Glomerular endothelial cell (primary cell): Measurements from ENCODE around the gene ARHGAP10. TPM values are rescaled to one million over a fixed set of nuclear protein-coding genes. Genes with fewer than 3 reads are reported as not detected.

ENCODE experiments used
- DNase-seq: peaks from one replicate; pipeline ENCODE4 v3.0.0-alpha.2; 2011; ENCODE audit warnings: low read depth, low spot score; ENCODE audit errors: extremely low read depth
- total RNA-seq: library from RNA; depleted of rRNA; stranded (reverse); fragments of >200 nt; gene quantifications from 2 replicates; pipeline ENCODE4 v1.2.3, GENCODE V29; 2015

Gene ARHGAP10
- total RNA-seq, 1 donor from 2014 or later = 16.7 TPM

DNA sequence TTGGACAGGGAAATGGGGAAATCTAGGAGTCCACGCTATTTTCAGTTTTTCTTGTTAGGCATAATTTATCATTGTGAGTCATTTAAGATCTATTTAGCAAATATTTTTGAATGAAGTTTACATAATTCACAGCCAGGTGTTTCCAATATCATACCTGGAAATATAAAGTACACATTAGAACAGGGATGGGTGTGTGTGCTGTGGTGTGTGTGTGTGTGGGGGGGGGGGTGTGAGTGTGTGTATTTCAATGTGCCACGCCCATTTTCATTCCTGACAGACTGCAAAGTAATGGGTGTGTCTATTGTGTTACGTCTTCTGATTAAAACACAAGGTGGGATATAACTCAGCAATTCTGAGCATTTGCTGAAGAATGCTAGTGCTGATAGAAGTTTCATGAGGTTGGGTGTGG, 33.2 kb downstream of the ARHGAP10 start:
- no peak for DNase-seq

GRCh38 chr4:147768113-147768512, 36.2 kb downstream of the ARHGAP10 start:
- DNase-seq = no peak

- no peak for DNase-seq
Measured at GRCh38 chr4:147769386-147769785, 37.5 kb downstream of the ARHGAP10 start.

- no peak for DNase-seq
Measured at GRCh38 chr4:147770831-147771230, 38.9 kb downstream of the ARHGAP10 start.

GRCh38 chr4:147772056-147772455, 40.2 kb downstream of the ARHGAP10 start:
- no peak for DNase-seq

GRCh38 chr4:147772459-147772969, 40.6 kb downstream of the ARHGAP10 start:
- peak; percentile 92 for DNase-seq

- no peak for DNase-seq
Measured at GRCh38 chr4:147773261-147774184, 41.6 kb downstream of the ARHGAP10 start.

DNA sequence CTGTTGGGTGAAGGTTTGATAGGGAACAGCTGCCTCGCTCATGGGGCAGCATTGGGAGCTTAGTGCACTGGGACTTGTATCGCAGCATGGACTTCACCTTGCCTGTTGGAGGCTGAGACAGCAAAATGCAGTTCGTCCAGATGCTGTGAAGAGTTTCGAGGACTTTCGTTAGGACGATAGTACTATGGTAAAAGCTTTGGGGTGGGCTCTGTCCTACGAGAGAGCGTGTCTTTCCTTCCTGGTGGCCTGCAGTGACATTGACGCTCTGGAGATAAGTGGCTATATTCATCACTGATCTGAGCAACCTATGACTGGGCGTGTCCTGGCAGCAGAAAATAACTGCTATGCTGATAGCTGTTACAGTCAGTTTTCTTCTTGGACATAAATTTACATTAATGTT, 44.8 kb downstream of the ARHGAP10 start:
- DNase-seq = no peak

DNA sequence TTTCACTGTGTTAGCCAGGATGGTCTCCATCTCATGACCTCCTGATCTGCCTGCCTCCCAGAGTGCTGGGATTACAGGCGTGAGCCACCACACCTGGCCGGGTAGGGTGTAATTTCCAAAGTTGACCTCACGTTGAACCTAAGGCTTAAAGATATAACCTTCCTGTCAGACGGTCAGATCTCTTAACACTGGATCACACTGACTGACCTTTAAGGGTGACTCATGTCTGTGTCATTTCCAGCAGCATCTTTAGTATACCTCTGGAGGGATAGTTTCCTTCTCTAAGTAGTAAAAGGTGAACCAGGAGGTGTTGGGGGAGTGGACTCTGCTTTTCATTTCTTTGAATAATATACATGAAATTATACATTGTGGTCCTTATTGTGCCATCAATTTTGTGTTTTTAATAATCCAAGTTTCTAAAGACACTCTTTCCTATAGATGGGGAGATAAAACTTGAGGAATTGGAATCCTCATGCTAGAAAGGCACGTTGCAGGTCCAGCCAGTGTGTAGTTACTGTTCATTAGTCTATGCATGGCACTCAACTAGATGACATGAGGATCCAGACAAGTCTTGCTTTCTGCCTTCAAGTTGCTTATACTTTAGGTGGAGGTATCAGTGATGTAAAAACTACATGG, 45.7 kb downstream of the ARHGAP10 start:
- DNase-seq = no peak

DNA sequence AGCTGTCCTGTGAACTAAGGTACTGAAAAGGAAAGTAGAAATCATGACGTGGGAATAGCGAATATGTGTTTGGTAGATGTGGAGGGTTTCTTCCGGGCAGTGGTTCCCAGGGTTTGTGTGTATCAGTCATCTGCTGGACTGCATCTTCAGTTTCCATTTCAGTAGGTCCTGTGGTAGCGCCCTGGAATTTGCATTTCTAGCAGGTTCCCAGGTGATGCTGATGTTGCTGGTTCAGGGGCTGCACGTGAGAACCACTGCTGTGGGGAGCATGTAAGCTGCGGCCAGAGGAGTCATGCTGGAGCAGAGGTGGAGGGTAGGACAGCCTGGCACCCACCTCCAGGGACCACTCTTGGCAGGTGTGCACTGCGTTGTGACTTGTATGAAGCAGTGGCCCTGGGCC, 47.1 kb downstream of the ARHGAP10 start:
- DNase-seq = no peak

- no peak for DNase-seq
Measured at GRCh38 chr4:147779451-147779850, 47.6 kb downstream of the ARHGAP10 start.

DNA sequence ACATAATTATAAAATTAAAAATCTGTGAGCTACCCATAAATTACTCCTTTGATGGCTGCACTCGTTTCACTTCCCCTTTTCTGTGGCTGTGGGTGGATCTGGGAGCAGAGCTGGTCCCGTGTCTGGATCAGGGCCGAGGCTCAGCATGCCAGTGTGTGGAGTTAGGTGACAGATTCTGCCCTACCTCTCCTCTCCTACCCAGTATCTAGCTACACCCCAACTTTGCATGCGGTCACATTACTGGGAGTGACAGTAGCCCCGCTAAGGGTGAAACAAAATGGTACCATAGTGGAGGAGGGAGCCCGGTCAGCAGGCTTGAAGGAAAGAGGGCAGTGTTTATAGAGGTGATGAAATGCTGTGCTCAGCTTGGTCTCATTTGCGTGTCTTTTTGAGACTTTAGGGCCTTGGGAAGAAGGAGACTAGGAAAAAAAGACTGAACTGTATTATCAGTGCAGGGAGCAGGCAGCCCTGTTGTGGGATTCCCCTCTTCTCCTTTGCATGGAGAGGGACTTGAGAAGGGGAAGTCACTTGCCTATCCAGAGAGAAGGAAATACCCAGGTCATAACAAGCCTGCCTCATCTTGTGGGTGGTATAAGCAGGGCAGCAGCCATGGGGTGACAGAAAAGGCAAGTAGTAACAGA, 48.4 kb downstream of the ARHGAP10 start:
- DNase-seq = no peak

GRCh38 chr4:147782087-147782781, 50.3 kb downstream of the ARHGAP10 start:
- DNase-seq = no peak

DNA sequence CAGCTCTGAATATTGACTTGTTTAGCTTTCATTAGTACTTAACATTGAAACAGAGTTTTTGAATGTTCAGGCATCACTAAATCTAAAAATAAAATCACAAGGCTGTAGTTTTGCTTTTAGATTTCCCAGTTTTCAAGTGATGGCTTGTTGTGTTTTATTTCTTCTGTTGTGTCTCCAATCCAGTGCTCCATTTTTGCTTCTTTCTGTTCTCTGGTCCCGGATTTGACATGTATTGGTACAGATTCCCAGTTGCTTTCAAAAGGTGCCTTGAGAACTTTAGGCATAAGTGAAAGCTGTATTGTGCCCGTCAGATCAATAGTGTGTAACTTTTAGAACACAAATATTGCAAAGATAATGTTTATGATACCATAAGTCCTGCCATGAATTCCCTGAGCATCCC, 53.2 kb downstream of the ARHGAP10 start:
- DNase-seq = no peak

- DNase-seq = no peak
Measured at GRCh38 chr4:147786031-147786430, 54.1 kb downstream of the ARHGAP10 start.

DNA sequence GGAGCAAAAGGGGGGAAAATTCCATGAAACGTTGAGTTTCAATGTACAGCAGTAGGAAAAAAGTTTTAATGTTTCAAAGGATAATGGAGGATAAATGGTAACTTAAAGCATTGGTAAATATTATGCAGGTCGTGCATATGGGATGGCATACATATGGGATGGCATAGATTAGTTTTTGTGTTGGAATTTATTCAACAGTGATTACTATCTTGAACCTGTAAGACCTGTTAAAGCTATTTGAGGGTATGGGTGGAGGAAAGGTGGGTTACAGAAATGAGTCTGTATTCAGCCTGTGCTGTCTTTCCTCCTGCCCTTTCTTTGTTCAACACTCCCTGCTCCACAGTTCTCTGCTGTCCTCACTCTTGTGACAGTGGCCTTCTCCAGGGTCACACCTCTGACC, 54.6 kb downstream of the ARHGAP10 start:
- no peak for DNase-seq

- no peak for DNase-seq
Measured at GRCh38 chr4:147787204-147787603, 55.3 kb downstream of the ARHGAP10 start.

DNA sequence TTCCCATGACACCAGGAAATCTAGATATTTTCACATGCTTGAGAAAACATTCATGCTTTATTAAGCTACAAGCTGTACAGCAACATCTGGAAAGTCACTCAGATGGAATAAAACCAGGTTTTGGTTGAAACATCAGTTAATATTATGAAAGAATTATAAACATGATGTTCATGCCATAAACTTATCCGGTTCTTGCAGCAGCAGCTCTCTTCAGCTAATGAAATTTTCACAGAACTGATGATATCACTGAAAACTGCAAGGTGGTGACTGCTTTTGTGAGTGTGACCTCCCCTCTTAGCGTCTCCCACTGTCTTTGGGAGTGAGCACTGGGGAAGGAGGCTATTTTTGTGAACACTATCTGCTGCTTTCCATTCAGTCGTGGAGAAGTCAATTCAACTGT, 56.9 kb downstream of the ARHGAP10 start:
- no peak for DNase-seq

DNA sequence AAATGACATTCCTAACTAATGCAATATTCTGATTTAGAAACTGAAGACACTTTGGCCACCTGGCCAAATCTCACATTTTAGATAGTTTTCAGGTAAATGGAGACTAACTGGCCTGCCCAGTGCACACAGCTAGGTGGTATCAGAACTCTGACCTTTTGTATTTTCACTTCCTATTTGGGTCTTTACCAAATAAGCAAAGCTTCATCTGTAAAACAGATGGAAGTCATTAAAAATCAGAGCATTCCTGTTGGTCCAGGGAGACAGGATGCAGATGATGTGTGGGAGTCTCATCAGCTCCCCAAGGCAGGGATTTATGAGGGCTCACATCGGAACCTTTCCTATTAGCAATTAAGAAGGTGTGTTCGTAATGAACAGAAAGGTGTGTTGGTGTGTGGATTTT, 57.7 kb downstream of the ARHGAP10 start:
- DNase-seq = no peak

GRCh38 chr4:147790412-147790811, 58.5 kb downstream of the ARHGAP10 start:
- no peak for DNase-seq

- DNase-seq = no peak
Measured at GRCh38 chr4:147791341-147791740, 59.5 kb downstream of the ARHGAP10 start.
